H1 (cell line): ENCODE data around the gene MEX3D. TPM values are rescaled to one million over a fixed set of nuclear protein-coding genes. Genes with fewer than 3 reads are reported as not detected.

Source experiments
- CTCF ChIA-PET: fragments of 300-600 bp; sonication (Branson Sonifier 250); formaldehyde crosslinking; loops from one replicate; lab custom pipeline; 2021; ENCODE audit not compliant: partially characterized antibody; lab: Charles Lee
- POLR2A ChIA-PET: fragments of 300-600 bp; sonication (Branson Sonifier 250); formaldehyde crosslinking; loops from one replicate; lab custom pipeline; 2021; ENCODE audit warnings: inconsistent platforms; ENCODE audit not compliant: partially characterized antibody; lab: Charles Lee
- DNase-seq, 2 experiments: peaks; one replicate each; pipeline versions ENCODE4 v3.0.0 to v3.0.0-alpha.2; 2010 to 2022; ENCODE audit warnings: low spot score in 2 of 2, low read depth in 1 of 2, mixed read lengths in 1 of 2
- FAIRE-seq: peaks from 2 replicates; lab custom pipeline; 2011; peaks lifted over from hg19 to GRCh38; lab: Jason Lieb, UNC
- H2AFZ ChIP-seq: 2 replicates; pipeline ENCODE4 v1.8.1; 2012; ENCODE audit warnings: low read length, inconsistent platforms
- H2AK5ac ChIP-seq: 2 replicates; pipeline ENCODE4 v1.6.1; 2013; ENCODE audit warnings: low read depth, low read length
- H2BK120ac ChIP-seq: replicated peaks from 2 replicates; pipeline ENCODE3; 2013; ENCODE audit warnings: low read depth, low read length, inconsistent platforms
- H2BK12ac ChIP-seq: 2 replicates; pipeline ENCODE4 v1.6.1; 2013; ENCODE audit warnings: low read depth, low read length
- H2BK15ac ChIP-seq: 2 replicates; pipeline ENCODE4 v1.6.1; 2013; ENCODE audit warnings: low read length
- H2BK20ac ChIP-seq: 2 replicates; pipeline ENCODE4 v1.6.1; 2013; ENCODE audit warnings: low read length
- H2BK5ac ChIP-seq: 2 replicates; pipeline ENCODE4 v1.6.1; 2013; ENCODE audit warnings: low read depth, low read length
- H3K14ac ChIP-seq: 2 replicates; pipeline ENCODE4 v1.6.1; 2013; ENCODE audit warnings: inconsistent platforms; ENCODE audit not compliant: insufficient read length
- H3K18ac ChIP-seq: 2 replicates; pipeline ENCODE4 v1.6.1; 2013; ENCODE audit warnings: low read length; ENCODE audit errors: extremely low read depth
- H3K23ac ChIP-seq: 2 replicates; pipeline ENCODE4 v1.6.1; 2013; ENCODE audit warnings: inconsistent platforms; ENCODE audit not compliant: insufficient read length
- H3K23me2 ChIP-seq: 2 replicates; pipeline ENCODE4 v1.6.1; 2013; ENCODE audit warnings: low read depth, low read length
- H3K27ac ChIP-seq: 2 replicates; pipeline ENCODE4 v1.6.1; 2011; ENCODE audit warnings: low read depth, low read length, inconsistent platforms
- H3K27me3 ChIP-seq, 4 experiments: replicated peaks in 1 of 4; 1 replicate in 1 of 4; 2 replicates in 3 of 4; pipeline versions ENCODE4 v1.6.1 to v1.8.1; 2011 to 2013; ENCODE audit warnings: low read length in 3 of 4, mild to moderate bottlenecking in 3 of 4, inconsistent platforms in 2 of 4, mixed read lengths in 2 of 4, moderate library complexity in 1 of 4; ENCODE audit not compliant: control insufficient read depth in 3 of 4, insufficient read depth in 3 of 4; ENCODE audit errors: extremely low read depth in 1 of 4
- H3K36me3 ChIP-seq, 4 experiments: 2 replicates each; pipeline versions ENCODE4 v1.6.1 to v1.8.1; 2011 to 2013; ENCODE audit warnings: mild to moderate bottlenecking in 4 of 4, low read length in 3 of 4, moderate library complexity in 2 of 4, control low read depth in 1 of 4, inconsistent platforms in 1 of 4; ENCODE audit not compliant: insufficient read depth in 4 of 4, control insufficient read depth in 2 of 4
- H3K4ac ChIP-seq: replicated peaks from 2 replicates; pipeline ENCODE3; 2013; ENCODE audit warnings: low read length, low read depth, mixed read lengths, inconsistent platforms; ENCODE audit not compliant: insufficient read length
- H3K4me1 ChIP-seq, 4 experiments: replicated peaks in 1 of 4; 1 replicate in 1 of 4; 2 replicates in 3 of 4; pipeline versions ENCODE4 v1.6.1 to v1.8.1; 2011 to 2013; ENCODE audit warnings: low read length in 3 of 4, inconsistent platforms in 2 of 4, mixed read lengths in 1 of 4; ENCODE audit not compliant: insufficient read depth in 4 of 4, control insufficient read depth in 3 of 4
- H3K4me2 ChIP-seq, 2 experiments: 2 replicates each; pipeline versions ENCODE4 v1.6.1 to v1.8.1; 2011 to 2013; ENCODE audit warnings: low read depth in 2 of 2, low read length in 2 of 2, control low read depth in 1 of 2, inconsistent platforms in 1 of 2, mild to moderate bottlenecking in 1 of 2; ENCODE audit not compliant: insufficient read depth in 1 of 2
- H3K4me3 ChIP-seq, 4 experiments: fragments of 200-600, 300-600 bp in 1 of 4; sonication (generic), shearing (Covaris generic), sonication (Bioruptor Twin) in 1 of 4; 2 replicates each; pipeline versions ENCODE4 v1.5.1 to v1.8.1; 2011 to 2016; ENCODE audit warnings: low read length in 4 of 4, low read depth in 3 of 4, control low read depth in 2 of 4, inconsistent platforms in 2 of 4, mild to moderate bottlenecking in 2 of 4, mixed read lengths in 1 of 4, moderate library complexity in 1 of 4; ENCODE audit not compliant: insufficient read depth in 2 of 4; ENCODE audit errors: extremely low read depth in 1 of 4
- H3K56ac ChIP-seq: replicated peaks from 2 replicates; pipeline ENCODE3; 2013; ENCODE audit warnings: low read depth, mild to moderate bottlenecking, mixed read lengths, low read length, inconsistent platforms; ENCODE audit not compliant: insufficient read length
- H3K79me1 ChIP-seq: 2 replicates; pipeline ENCODE4 v1.6.1; 2013; ENCODE audit warnings: low read depth, low read length, control low read depth
- H3K79me2 ChIP-seq, 2 experiments: 2 replicates each; pipeline versions ENCODE4 v1.6.1 to v1.8.1; 2012 to 2013; ENCODE audit warnings: low read length in 2 of 2, mild to moderate bottlenecking in 2 of 2, inconsistent platforms in 1 of 2; ENCODE audit not compliant: insufficient read depth in 2 of 2, control insufficient read depth in 1 of 2
- H3K9ac ChIP-seq, 4 experiments: replicated peaks in 1 of 4; 1 replicate in 1 of 4; 2 replicates in 3 of 4; pipeline versions ENCODE4 v1.6.1 to v1.8.1; 2011 to 2013; ENCODE audit warnings: low read depth in 3 of 4, low read length in 3 of 4, control low read depth in 2 of 4, mild to moderate bottlenecking in 2 of 4, moderate library complexity in 2 of 4, inconsistent platforms in 1 of 4; ENCODE audit errors: extremely low read depth in 1 of 4
- H3K9me3 ChIP-seq, 2 experiments: 2 replicates each; pipeline versions ENCODE4 v1.6.1 to v1.8.1; 2012 to 2013; ENCODE audit warnings: mild to moderate bottlenecking in 2 of 2, moderate library complexity in 2 of 2, control low read depth in 1 of 2, inconsistent platforms in 1 of 2, low read depth in 1 of 2, low read length in 1 of 2, mixed read lengths in 1 of 2; ENCODE audit not compliant: insufficient read depth in 2 of 2
- H4K20me1 ChIP-seq, 2 experiments: replicated peaks in 1 of 2; 2 replicates each; pipeline versions ENCODE3 to v1.8.1; 2011 to 2013; ENCODE audit warnings: inconsistent platforms in 2 of 2, low read length in 2 of 2, mild to moderate bottlenecking in 1 of 2; ENCODE audit not compliant: insufficient read depth in 2 of 2, control insufficient read depth in 1 of 2
- H4K5ac ChIP-seq: 2 replicates; pipeline ENCODE4 v1.6.1; 2013; ENCODE audit warnings: low read length, low read depth, mixed read lengths, inconsistent platforms; ENCODE audit not compliant: insufficient read length
- H4K8ac ChIP-seq: 2 replicates; pipeline ENCODE4 v1.8.0; 2013; ENCODE audit warnings: mild to moderate bottlenecking, moderate library complexity, low read length, inconsistent platforms; ENCODE audit not compliant: insufficient read depth; ENCODE audit errors: extremely low read depth
- H4K91ac ChIP-seq: replicated peaks from 2 replicates; pipeline ENCODE3; 2013; ENCODE audit warnings: low read length, mixed read lengths, inconsistent platforms; ENCODE audit not compliant: insufficient read length
- TCF12 ChIP-seq: IDR thresholded peaks from 2 replicates; pipeline ENCODE4 v1.6.1; 2011; ENCODE audit warnings: low read depth, mild to moderate bottlenecking, low read length
- WGBS, 2 experiments: shearing (Covaris generic) in 1 of 2; methylation state at CpG; one replicate each; pipeline versions ENCODE4 v1.1.6 to v1.1.7; 2013 to 2015; ENCODE audit warnings: low lambda C conversion rate in 2 of 2, mixed read lengths in 2 of 2, inconsistent platforms in 1 of 2, low coverage in 1 of 2, missing lambda C conversion rate in 1 of 2; ENCODE audit not compliant: insufficient replicate concordance in 2 of 2, insufficient coverage in 1 of 2, insufficient read length in 1 of 2; ENCODE audit errors: extremely low coverage in 1 of 2, missing lambda C conversion rate in 1 of 2; 5-methylcytosine and 5-hydroxymethylcytosine counted together
- polyA plus RNA-seq, 7 experiments: library from polyadenylated mRNA; depleted of rRNA in 3 of 7; stranded (reverse) in 5 of 7; unstranded in 2 of 7; fragments of >200 nt in 5 of 7; fragments of 200-250 nt in 2 of 7; gene quantifications; 1 replicate in 5 of 7; 2 replicates in 1 of 7; 4 replicates in 1 of 7; pipeline versions ENCODE4 v1.2.1 to v1.2.3, GENCODE V29; 2011 to 2013; ENCODE audit warnings: missing spikeins in 2 of 7, mixed read lengths in 2 of 7
- total RNA-seq: library from RNA; stranded (reverse); fragmentation: NEBNext Ultra II Directional; extraction: Animal tissue kit (Norgen Biotek cat#: 25700); gene quantifications from 2 replicates; pipeline ENCODE4 v1.2.1, GENCODE V29; 2021

MEX3D gene
- total and polyA plus RNA-seq, 2 of the 8 experiments (the other 6 are each of a cell fraction or from before 2014, with no cell fraction given): 20.8 to 78.8 TPM

DNA sequence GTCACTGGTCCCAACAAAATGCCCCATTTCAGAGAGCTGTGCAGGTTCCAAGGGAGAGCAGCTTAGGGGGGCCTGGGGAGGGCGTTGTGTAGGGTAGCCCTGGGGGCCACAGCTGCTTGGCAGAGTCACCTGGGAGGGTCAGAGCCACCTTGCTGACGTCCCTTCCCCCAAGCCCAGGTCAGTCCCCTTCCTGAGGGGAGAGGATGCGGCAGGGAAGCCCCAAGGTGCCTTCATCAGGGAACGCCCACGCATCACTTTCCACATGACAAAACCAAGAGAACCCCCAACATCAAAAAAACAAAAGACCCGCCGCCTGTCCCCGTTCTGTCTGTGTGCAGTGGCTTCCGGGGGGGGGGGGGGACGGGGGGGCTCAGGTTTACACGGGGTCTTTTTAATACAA lies 42.5 kb upstream of the MEX3D start:
- Histone ChIP-seq H3K4ac (no peak overlapping the region), H2BK5ac (no peak overlapping the region), H3K4me2 (no peak overlapping the region), H3K27me3 (no peaks in the 10 kb centered on the region), H2AFZ (no peak overlapping the region), H2BK20ac (no peak overlapping the region), H4K8ac (no peak overlapping the region), H3K36me3 (peaks cover 34 to 54% (median 45%) of the 10 kb centered on the region in 4 experiments), H3K79me1 (no peaks in the 10 kb centered on the region; the same call in 1 of the 2 replicates), H2BK120ac (no peak overlapping the region), H3K9me3 (no peaks in the 10 kb centered on the region), H3K27ac (no peak overlapping the region), H3K23me2 (peaks cover 4% of the 10 kb centered on the region; the same call in 1 of the 2 replicates), H3K23ac (no peak overlapping the region), H4K91ac (no peak overlapping the region), H3K9ac (no peak overlapping the region), H2AK5ac (no peak overlapping the region), H4K20me1 (peaks cover 11 to 28% of the 10 kb centered on the region in 2 experiments), H2BK12ac (no peak overlapping the region), H4K5ac (no peak overlapping the region), H3K14ac (no peak overlapping the region), H3K4me1 (peaks cover 0 to 6% (median 3%) of the 10 kb centered on the region in 4 experiments; a peak in 6 of 7 replicates), H2BK15ac (no peak overlapping the region), H3K56ac (no peak overlapping the region), H3K4me3 (no peak overlapping the region), H3K18ac (no peak overlapping the region), H3K79me2 (no peaks in the 10 kb centered on the region)
- FAIRE-seq (no peak), DNase-seq (no peak)
- 82% methylated on average over 10 of the region's 11 CpGs; no CpG with 5 or more reads in 1 of the 2 experiments for WGBS, 2 experiments
- POLR2A ChIA-PET: interaction anchor here (0.9 to 1.7 kb wide), 3 partner anchors 20 to 35 kb away, joined by 3 to 4 read pairs (median 3); no protein-coding TSS in a partner anchor
- no peak for TF ChIP-seq TCF12
- CTCF ChIA-PET: interaction anchor here (1.1 kb wide), 2 partner anchors 9 to 171 kb away, joined by 3 to 4 read pairs; no protein-coding TSS in a partner anchor
